Measurements from ENCODE around the gene COL5A1. TPM values are rescaled to one million over a fixed set of nuclear protein-coding genes. Genes with fewer than 3 reads are reported as not detected.

The COL5A1 gene
- total RNA-seq, 4 donors from 2014 or later, result 4.9 to 97.4 (median 11.9) TPM

GRCh38 chr9:134792627-134793026 is 151.0 kb downstream of the COL5A1 start:
- Histone ChIP-seq H3K4me3 (no peak overlapping the region), H3K36me3 (peaks cover 0 to 10% (median 0%) of the 10 kb centered on the region in 3 donors), H3K27me3 (no peaks in the 10 kb centered on the region), H3K9me3 (no peaks in the 10 kb centered on the region), H3K27ac (no peak overlapping the region), H3K4me1 (no peaks in the 10 kb centered on the region)
- TF ChIP-seq CTCF (IDR thresholded peaks at IDR 0.05), result no peak
- no peak for TF ChIP-seq POLR2A (IDR thresholded peaks at IDR 0.05)
- no peak for DNase-seq

GRCh38 chr9:134793288-134794188 is 151.9 kb downstream of the COL5A1 start:
- Histone ChIP-seq H3K36me3 (peaks cover 0 to 10% (median 0%) of the 10 kb centered on the region in 3 donors), H3K27ac (no peak overlapping the region), H3K4me3 (no peak overlapping the region), H3K27me3 (no peaks in the 10 kb centered on the region), H3K9me3 (no peaks in the 10 kb centered on the region), H3K4me1 (no peaks in the 10 kb centered on the region)
- TF ChIP-seq POLR2A (IDR thresholded peaks at IDR 0.05) (no peak), CTCF (IDR thresholded peaks at IDR 0.05) (no peak)
- DNase-seq, result no peak

- Histone ChIP-seq H3K27ac (no peak overlapping the region), H3K9me3 (no peaks in the 10 kb centered on the region), H3K36me3 (peaks cover 0 to 6% (median 0%) of the 10 kb centered on the region in 3 donors), H3K4me3 (no peak overlapping the region), H3K4me1 (no peaks in the 10 kb centered on the region), H3K27me3 (no peaks in the 10 kb centered on the region)
- no peak for DNase-seq
- TF ChIP-seq CTCF (IDR thresholded peaks at IDR 0.05) (no peak), POLR2A (IDR thresholded peaks at IDR 0.05) (no peak)
Measured at GRCh38 chr9:134794663-134795370, 153.2 kb downstream of the COL5A1 start.

- H3K9me3 ChIP-seq, result no peaks in the 10 kb centered on the region
- no peak overlapping the region for H3K4me3 ChIP-seq
- peaks cover 0 to 5% (median 0%) of the 10 kb centered on the region in 3 donors for H3K36me3 ChIP-seq
- no peak for DNase-seq
- H3K4me1 ChIP-seq, result no peaks in the 10 kb centered on the region
- no peak overlapping the region for H3K27ac ChIP-seq
- H3K27me3 ChIP-seq, result no peaks in the 10 kb centered on the region
- no peak for TF ChIP-seq CTCF (IDR thresholded peaks at IDR 0.05)
- TF ChIP-seq POLR2A (IDR thresholded peaks at IDR 0.05), result no peak
Measured at GRCh38 chr9:134795446-134795845, 153.8 kb downstream of the COL5A1 start.

GRCh38 chr9:134796882-134797281 is 155.3 kb downstream of the COL5A1 start:
- Histone ChIP-seq H3K27ac (no peak overlapping the region), H3K4me3 (no peak overlapping the region), H3K9me3 (no peaks in the 10 kb centered on the region), H3K36me3 (no peaks in the 10 kb centered on the region), H3K27me3 (no peaks in the 10 kb centered on the region), H3K4me1 (no peaks in the 10 kb centered on the region)
- TF ChIP-seq POLR2A (IDR thresholded peaks at IDR 0.05), result no peak
- TF ChIP-seq CTCF (IDR thresholded peaks at IDR 0.05), result no peak
- DNase-seq, result no peak

All from Peyer's patch (tissue), 4 donors.